ENCODE measurements around the gene GALR2. TPM values are rescaled to one million over a fixed set of nuclear protein-coding genes. Genes with fewer than 3 reads are reported as not detected.

The GALR2 gene
- total RNA-seq, 8 experiments from 2014 or later: 0.11 to 0.81 (median 0.46) TPM; not detected in 2

GRCh38 chr17:76086384-76086783 lies 11.8 kb downstream of the GALR2 start:
- Histone ChIP-seq H3K4me3 (no peak overlapping the region), H3K27ac (no peak overlapping the region), H3K4me1 (replicated peaks in 1 of 2) (peaks cover 2 to 48% of the 10 kb centered on the region in 2 donors)
- 80 to 100% (median 95%) methylated on average over 1 to 4 of the region's 9 CpGs; no CpG with 5 or more reads in 7 of the 10 experiments for WGBS, 10 experiments
- ATAC-seq (replicated peaks in 6 of 8): no peak
- in situ Hi-C loops (cut with MboI; ENCODE audit: low pct_unique_long_range_greater_than_20kb in 2 of 9, low sequenced_read_pairs in 9 of 9, unreplicated experiment in 9 of 9): no loop called here

DNA sequence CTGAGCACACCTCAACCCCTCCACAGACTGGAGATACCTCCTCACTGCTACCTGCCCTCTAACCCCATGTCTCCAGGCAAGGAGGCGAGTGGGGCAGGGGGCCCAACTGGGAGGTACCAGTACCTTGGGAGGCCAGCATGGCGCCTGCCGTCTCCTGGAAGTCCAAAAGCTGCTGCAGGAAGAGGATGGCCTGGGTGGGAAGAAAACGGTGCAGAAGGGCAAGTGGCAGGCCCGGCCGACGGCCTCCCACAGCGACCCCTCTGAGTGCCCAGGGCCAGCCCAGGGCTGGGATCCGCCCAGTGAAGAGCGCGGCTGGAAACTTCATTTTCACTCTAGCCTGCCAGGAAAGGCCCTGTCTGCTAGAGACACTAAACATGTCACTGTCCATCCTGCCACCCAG lies 12.9 kb downstream of the GALR2 start:
- no peak for ATAC-seq (replicated peaks in 6 of 8)
- Histone ChIP-seq H3K4me3 (no peak overlapping the region), H3K4me1 (replicated peaks in 1 of 2) (peaks cover 0 to 43% of the 10 kb centered on the region in 2 donors), H3K27ac (no peak overlapping the region)
- WGBS, 10 experiments: 83 to 100% (median 100%) methylated on average over 2 to 8 of the region's 11 CpGs; no CpG with 5 or more reads in 7 of the 10 experiments
- in situ Hi-C loops (cut with MboI; ENCODE audit: low pct_unique_long_range_greater_than_20kb in 2 of 9, low sequenced_read_pairs in 9 of 9, unreplicated experiment in 9 of 9): no loop called here

- 100% methylated on average over 1 to 4 of the region's 25 CpGs; no CpG with 5 or more reads in 7 of the 10 experiments for WGBS, 10 experiments
- Histone ChIP-seq H3K27ac (no peak overlapping the region), H3K4me1 (replicated peaks in 1 of 2) (peaks cover 0 to 36% of the 10 kb centered on the region in 2 donors), H3K4me3 (no peak overlapping the region)
- in situ Hi-C loops (cut with MboI; ENCODE audit: low pct_unique_long_range_greater_than_20kb in 2 of 9, low sequenced_read_pairs in 9 of 9, unreplicated experiment in 9 of 9): no loop called here
- no peak for ATAC-seq (replicated peaks in 6 of 8)
Observed at GRCh38 chr17:76088041-76088867, 13.7 kb downstream of the GALR2 start.

DNA sequence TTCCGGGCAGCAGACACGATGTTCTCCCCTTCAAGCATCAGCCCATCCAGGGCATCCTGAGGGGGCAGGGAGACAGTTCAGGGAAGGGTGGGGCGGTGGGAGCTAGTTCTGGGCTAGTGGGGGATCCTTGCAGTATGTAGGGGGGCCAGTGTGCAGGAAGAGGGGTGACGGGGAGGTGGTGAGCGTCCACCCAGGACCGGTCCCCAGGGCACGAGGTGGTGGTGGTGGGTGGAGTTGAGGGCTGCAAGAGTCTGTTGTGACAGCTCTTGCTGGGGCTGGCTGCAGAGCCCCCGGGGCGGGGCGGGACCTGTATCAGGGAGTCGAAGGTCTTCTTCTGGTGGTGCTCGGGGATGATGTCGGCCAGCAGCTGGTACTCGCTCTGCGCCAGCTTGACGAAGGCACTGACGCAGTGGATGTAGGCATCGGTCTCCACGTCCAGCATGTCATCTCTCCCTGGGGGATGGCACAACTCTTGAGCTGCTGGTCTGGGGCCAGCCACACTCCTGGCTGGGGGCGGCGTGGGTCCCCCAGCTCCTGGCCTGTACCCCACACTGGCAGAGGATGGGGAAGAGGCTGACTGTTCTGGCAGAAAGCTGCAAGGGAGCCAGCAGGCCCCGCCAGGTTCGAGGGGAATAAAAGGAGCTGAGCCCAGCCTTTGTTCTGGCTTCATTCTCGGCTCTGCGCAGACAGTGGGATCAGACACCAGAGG lies 14.4 kb downstream of the GALR2 start:
- no peak overlapping the region for H3K27ac ChIP-seq
- peaks cover 0 to 29% of the 10 kb centered on the region in 2 donors for H3K4me1 ChIP-seq (replicated peaks in 1 of 2)
- in situ Hi-C loops (cut with MboI; ENCODE audit: low pct_unique_long_range_greater_than_20kb in 2 of 9, low sequenced_read_pairs in 9 of 9, unreplicated experiment in 9 of 9): no loop called here
- no peak for ATAC-seq (replicated peaks in 6 of 8)
- H3K4me3 ChIP-seq: no peak overlapping the region
- 83 to 95% methylated on average over 2 to 11 of the region's 25 CpGs; no CpG with 5 or more reads in 8 of the 10 experiments for WGBS, 10 experiments

DNA sequence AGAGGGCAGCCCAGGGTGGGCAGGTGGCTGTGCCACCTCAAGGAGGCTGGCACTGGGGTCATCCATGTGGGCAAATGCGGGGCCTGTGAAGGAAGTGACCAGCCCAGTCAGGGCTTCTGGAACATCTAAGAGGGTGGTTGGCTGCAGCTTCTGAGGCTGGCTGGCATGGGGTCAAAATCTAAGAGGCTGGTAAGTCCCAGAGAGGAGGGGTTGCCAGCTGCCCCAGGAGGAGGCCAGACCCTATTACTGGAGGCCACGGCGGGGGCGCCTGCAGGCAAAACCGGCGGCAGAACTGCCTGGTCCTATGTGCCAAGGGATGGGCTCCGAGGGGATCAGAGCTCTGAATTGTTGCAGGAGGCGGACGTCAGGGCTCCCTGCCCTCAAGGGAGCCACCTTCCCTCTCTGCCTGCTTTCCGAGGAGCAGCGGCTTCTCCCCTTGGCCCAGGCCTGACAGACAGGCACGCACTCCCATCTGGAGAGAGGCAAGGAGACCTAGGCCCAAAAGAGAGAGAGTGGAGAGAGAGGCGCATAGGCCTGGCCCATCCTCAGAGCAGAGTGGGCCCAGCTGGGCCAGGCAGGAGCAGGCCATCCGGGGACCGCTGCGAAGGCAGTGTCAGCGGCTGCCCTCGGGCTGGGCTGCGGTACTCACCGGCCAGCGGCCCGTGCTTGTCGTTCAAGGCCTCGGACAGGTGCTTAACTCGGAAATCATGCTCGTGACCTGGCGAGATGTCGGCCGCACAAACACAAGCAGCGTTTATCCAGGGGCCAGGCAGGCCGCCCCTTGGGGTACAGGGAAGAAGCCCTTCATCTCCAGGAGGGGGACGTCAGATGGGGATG lies 15.3 kb downstream of the GALR2 start:
- Histone ChIP-seq H3K4me1 (replicated peaks in 1 of 2) (peaks cover 0 to 29% of the 10 kb centered on the region in 2 donors), H3K4me3 (no peak overlapping the region), H3K27ac (peak overlapping the region in 1 of 2 donors; percentile 84)
- in situ Hi-C loops (cut with MboI; ENCODE audit: low pct_unique_long_range_greater_than_20kb in 2 of 9, low sequenced_read_pairs in 9 of 9, unreplicated experiment in 9 of 9): no loop called here
- peak in 2 of 8 experiments; percentile 8 to 14 for ATAC-seq (replicated peaks in 6 of 8)
- 80 to 100% (median 84%) methylated on average over 2 to 8 of the region's 32 CpGs; no CpG with 5 or more reads in 5 of the 10 experiments for WGBS, 10 experiments

DNA sequence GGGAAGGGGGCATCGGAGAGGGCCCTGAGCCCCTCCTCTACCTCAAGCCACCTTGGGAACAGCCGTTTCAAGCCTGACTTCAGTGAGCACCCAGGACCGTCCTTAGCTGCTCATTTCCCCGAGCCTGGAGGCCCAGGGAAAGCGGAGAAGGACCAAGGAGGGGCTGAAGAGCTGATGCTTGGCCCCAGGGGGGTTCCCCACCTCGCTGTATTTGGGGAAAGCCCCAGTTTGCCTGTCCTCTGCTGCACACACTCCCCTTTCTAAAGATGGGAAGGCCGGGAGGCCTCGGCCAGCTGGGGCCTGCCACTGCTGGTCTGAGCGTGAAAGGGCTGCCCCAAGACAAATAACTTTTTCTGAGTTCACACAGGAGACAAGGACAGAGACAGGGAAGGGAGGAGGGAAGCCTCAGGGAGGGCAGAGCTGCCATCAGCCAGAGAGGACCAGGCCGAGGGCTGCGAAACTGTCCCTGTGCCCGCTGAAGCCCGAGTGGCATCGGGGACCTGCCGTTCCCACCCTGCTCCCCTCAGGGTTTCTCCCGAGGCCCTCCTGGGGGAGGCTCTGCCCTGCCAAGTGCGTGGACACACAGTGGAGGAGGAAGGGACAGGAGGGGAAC lies 16.0 kb downstream of the GALR2 start:
- H3K4me1 ChIP-seq (replicated peaks in 1 of 2): peaks cover 0 to 29% of the 10 kb centered on the region in 2 donors
- ATAC-seq (replicated peaks in 6 of 8): peak in 5 of 8 experiments; percentile 39 to 88 (median 65)
- peak overlapping the region in 1 of 2 donors; percentile 84 for H3K27ac ChIP-seq
- H3K4me3 ChIP-seq: no peak overlapping the region
- in situ Hi-C loops (cut with MboI; ENCODE audit: low pct_unique_long_range_greater_than_20kb in 2 of 9, low sequenced_read_pairs in 9 of 9, unreplicated experiment in 9 of 9): no loop called here
- 57 to 60% (median 58%) methylated on average over 1 to 7 of the region's 17 CpGs; no CpG with 5 or more reads in 7 of the 10 experiments for WGBS, 10 experiments

GRCh38 chr17:76091526-76092286 lies 17.1 kb downstream of the GALR2 start:
- H3K4me3 ChIP-seq: no peak overlapping the region
- peak overlapping the region in 1 of 2 donors; percentile 84 for H3K27ac ChIP-seq
- 60 to 100% (median 71%) methylated on average over 1 to 13 of the region's 23 CpGs; no CpG with 5 or more reads in 1 of the 10 experiments for WGBS, 10 experiments
- in situ Hi-C loops (cut with MboI; ENCODE audit: low pct_unique_long_range_greater_than_20kb in 2 of 9, low sequenced_read_pairs in 9 of 9, unreplicated experiment in 9 of 9): no loop called here
- ATAC-seq (replicated peaks in 6 of 8): no peak
- peaks cover 0 to 29% of the 10 kb centered on the region in 2 donors for H3K4me1 ChIP-seq (replicated peaks in 1 of 2)

DNA sequence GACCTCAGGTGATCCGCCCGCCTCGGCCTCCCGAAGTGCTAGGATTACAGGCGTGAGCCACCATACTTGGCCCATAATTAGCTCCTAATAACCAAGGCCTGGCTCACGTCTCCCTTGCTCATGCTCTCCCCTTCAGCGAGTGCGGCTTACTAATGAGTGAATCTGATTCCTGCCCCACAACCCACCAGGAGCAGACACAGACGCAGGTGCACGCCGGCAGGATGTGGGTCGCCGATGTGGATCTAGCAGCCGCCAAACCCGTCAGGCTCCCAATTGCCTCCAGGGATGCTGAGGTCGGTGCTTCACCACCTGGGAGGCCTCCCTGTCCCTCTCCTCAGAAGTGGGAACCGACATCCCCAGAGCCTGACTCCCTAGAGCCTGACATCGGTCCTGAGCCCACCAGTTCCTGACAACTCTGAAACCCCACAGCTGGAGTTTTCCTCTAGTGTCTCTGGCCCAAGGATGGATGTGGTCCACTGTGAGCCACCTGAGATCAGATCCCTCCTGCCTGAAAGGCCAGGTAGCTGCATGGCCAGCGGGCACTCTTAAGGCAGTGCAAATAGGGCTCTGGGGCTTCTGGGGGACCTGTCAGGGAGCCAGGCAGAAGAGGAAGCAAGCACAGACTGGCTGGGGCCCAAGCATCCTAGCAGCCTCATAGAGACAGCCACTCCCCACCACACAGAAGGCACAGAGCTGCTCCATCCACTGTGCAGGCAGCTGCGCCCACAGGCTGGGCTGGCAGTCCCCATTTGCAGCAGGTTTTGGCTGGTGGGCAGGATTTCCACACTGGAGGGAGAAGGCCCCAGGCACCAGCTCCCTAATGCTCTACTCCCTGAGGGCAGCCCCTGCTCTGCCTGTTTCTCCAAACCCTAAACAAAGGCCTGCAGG lies 18.2 kb downstream of the GALR2 start:
- in situ Hi-C loops (cut with MboI; ENCODE audit: low pct_unique_long_range_greater_than_20kb in 2 of 9, low sequenced_read_pairs in 9 of 9, unreplicated experiment in 9 of 9): no loop called here
- H3K4me3 ChIP-seq: no peak overlapping the region
- peaks cover 0 to 29% of the 10 kb centered on the region in 2 donors for H3K4me1 ChIP-seq (replicated peaks in 1 of 2)
- no peak overlapping the region for H3K27ac ChIP-seq
- ATAC-seq (replicated peaks in 6 of 8): no peak
- 100% methylated on average over 1 to 4 of the region's 20 CpGs; no CpG with 5 or more reads in 5 of the 10 experiments for WGBS, 10 experiments

DNA sequence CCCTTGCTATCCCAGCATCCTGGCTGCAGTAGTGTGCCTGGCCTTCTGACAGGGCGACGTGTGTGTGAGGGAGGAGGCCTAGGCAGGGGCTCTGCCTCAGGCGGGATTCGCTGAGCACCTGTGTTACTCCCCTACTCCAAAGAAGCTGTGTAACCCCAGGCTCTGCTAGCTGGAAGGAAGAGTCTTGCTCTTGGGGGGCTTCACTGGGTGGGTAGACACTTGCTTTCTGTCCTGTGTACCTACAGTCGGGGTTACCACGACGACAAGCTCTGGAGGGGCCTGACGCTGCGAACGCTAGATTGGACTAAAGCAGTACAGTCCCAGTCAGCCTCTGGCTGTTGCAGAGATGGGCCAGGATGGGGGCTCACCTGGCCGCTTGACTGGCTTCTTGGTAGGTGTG lies 19.5 kb downstream of the GALR2 start:
- in situ Hi-C loops (cut with MboI; ENCODE audit: low pct_unique_long_range_greater_than_20kb in 2 of 9, low sequenced_read_pairs in 9 of 9, unreplicated experiment in 9 of 9): no loop called here
- H3K4me3 ChIP-seq: no peak overlapping the region
- WGBS, 10 experiments: 60 to 100% (median 96%) methylated on average over 3 to 8 of the region's 11 CpGs; no CpG with 5 or more reads in 5 of the 10 experiments
- H3K27ac ChIP-seq: no peak overlapping the region
- peaks cover 0 to 28% of the 10 kb centered on the region in 2 donors for H3K4me1 ChIP-seq (replicated peaks in 1 of 2)
- no peak for ATAC-seq (replicated peaks in 6 of 8)

DNA sequence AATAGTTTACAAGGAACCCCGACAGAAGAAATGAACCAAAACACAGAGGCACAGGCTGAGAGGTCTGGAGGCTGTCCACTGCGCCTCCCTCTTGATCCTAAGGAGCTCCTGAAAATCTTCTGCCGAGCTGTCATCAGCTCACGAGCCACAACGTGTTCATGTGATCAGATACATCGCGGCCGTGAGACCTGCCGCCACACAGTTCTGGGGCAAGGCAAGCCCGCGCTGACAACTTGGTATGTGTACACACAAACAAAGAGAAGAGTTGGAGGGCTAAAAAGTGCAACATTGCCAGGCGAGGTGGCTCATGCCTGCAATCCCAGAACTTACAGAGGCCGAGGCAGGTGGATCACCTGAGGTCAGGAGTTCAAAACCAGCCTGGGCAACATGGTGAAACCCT lies 21.4 kb downstream of the GALR2 start:
- WGBS, 10 experiments: 89 to 100% (median 94%) methylated on average over 1 to 7 of the region's 13 CpGs; no CpG with 5 or more reads in 3 of the 10 experiments
- Histone ChIP-seq H3K27ac (no peak overlapping the region), H3K4me1 (replicated peaks in 1 of 2) (peaks cover 0 to 10% of the 10 kb centered on the region in 2 donors), H3K4me3 (no peak overlapping the region)
- in situ Hi-C loops (cut with MboI; ENCODE audit: low pct_unique_long_range_greater_than_20kb in 2 of 9, low sequenced_read_pairs in 9 of 9, unreplicated experiment in 9 of 9): no loop called here
- ATAC-seq (replicated peaks in 6 of 8): no peak

DNA sequence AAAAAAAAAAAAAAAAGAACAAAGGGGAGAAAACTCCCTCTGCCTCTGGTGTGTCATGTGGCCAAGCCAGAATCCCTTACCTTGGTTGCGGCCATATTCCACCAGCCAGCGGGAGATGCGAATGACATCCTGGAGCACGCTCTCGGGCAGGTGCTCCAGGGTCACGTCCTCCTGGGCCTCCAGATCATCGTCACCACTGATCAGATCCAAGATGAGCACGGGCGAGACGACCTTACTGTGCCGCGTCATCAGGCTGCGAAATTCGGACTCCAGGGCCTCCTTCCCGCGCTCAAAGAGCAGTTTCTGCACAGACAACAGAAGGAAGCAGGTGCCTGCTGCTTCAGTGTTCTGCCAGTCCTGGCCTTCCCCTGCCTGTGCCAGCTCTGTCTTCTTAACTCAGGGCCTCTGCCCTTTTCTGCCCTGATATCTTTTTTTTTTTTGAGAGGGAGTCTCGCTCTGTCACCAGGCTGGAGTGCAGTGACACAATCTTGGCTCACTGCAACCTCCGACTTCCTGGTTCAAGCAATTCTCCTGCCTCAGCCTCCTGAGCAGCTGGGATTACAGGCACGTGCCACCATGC lies 23.2 kb downstream of the GALR2 start:
- no peak for ATAC-seq (replicated peaks in 6 of 8)
- Histone ChIP-seq H3K4me3 (no peak overlapping the region), H3K4me1 (replicated peaks in 1 of 2) (peaks cover 5% of the 10 kb centered on the region in 2 donors), H3K27ac (no peak overlapping the region)
- WGBS, 10 experiments: 68 to 100% (median 97%) methylated on average over 2 to 14 of the region's 19 CpGs; no CpG with 5 or more reads in 2 of the 10 experiments
- in situ Hi-C loops (cut with MboI; ENCODE audit: low pct_unique_long_range_greater_than_20kb in 2 of 9, low sequenced_read_pairs in 9 of 9, unreplicated experiment in 9 of 9): no loop called here

Measured in motor neuron (in vitro differentiated cells).